Measurements from ENCODE around the gene IGFN1. TPM values are rescaled to one million over a fixed set of nuclear protein-coding genes. Genes with fewer than 3 reads are reported as not detected.

Gene IGFN1
- total RNA-seq, 1 experiment from 2014 or later: not detected

GRCh38 chr1:201171063-201172036, 19.3 kb upstream of the IGFN1 start:
- Histone ChIP-seq H3K4me2 (ENCODE audit: insufficient read depth, insufficient read length, low read length) (peak overlapping the region; percentile 76), H3K27me3 (ENCODE audit: insufficient read depth, low read length) (no peaks in the 10 kb centered on the region), H3K9me3 (ENCODE audit: control insufficient read depth, low read depth, low read length) (no peaks in the 10 kb centered on the region), H2BK5ac (ENCODE audit: insufficient read length, low read length) (no peak overlapping the region), H2BK12ac (ENCODE audit: insufficient read length, low read depth, low read length) (no peak overlapping the region), H3T11ph (ENCODE audit: low read length) (no peak overlapping the region), H3K4ac (ENCODE audit: low read depth, low read length) (no peak overlapping the region), H2BK20ac (ENCODE audit: low read depth, low read length, poor library complexity, severe bottlenecking) (no peak overlapping the region), H3K18ac (ENCODE audit: insufficient read length, low read depth, low read length) (peak overlapping the region; percentile 11), H3K23ac (ENCODE audit: insufficient read length, low read depth, low read length) (no peak overlapping the region), H3K56ac (ENCODE audit: insufficient read length, low read depth, low read length) (no peak overlapping the region), H2AK5ac (ENCODE audit: insufficient read length, low read length) (no peak overlapping the region), H3K79me2 (ENCODE audit: insufficient read depth, low read length) (no peaks in the 10 kb centered on the region), H3K9ac (ENCODE audit: extremely low read depth, insufficient read length, low read length) (peak overlapping the region; percentile 8), H3K4me1 (ENCODE audit: insufficient read depth, low read length) (no peaks in the 10 kb centered on the region), H4K20me1 (ENCODE audit: control insufficient read depth, insufficient read depth, insufficient read length) (no peaks in the 10 kb centered on the region), H4K5ac (ENCODE audit: insufficient read length, low read depth, low read length) (no peak overlapping the region), H2AFZ (ENCODE audit: low read length) (no peak overlapping the region), H2BK15ac (ENCODE audit: low read depth, low read length) (no peak overlapping the region), H3K27ac (ENCODE audit: insufficient read length, low read depth, low read length) (no peak overlapping the region), H4K8ac (replicated peaks; ENCODE audit: insufficient read length, low read depth, low read length) (no peak overlapping the region), H4K91ac (ENCODE audit: insufficient read length, low read depth, low read length) (no peak overlapping the region), H3K23me2 (ENCODE audit: insufficient read length, low read depth, low read length, poor library complexity, severe bottlenecking) (peaks cover 8% of the 10 kb centered on the region), H3K79me1 (ENCODE audit: insufficient read depth, low read depth, low read length, poor library complexity, severe bottlenecking) (no peaks in the 10 kb centered on the region), H2BK120ac (ENCODE audit: low read depth, low read length, poor library complexity, severe bottlenecking) (no peak overlapping the region), H3K14ac (ENCODE audit: insufficient read depth, low read length) (peak overlapping the region; percentile 32; the same call in 1 of the 2 replicates)
- H3K36me3 Mint-ChIP-seq (ENCODE audit: insufficient read depth in 1 of 3, low read depth in 3 of 3): no peaks in the 10 kb centered on the region
- peak overlapping the region; percentile 76 to 81 for H3K4me3 Mint-ChIP-seq
- peaks cover 15 to 22% of the 10 kb centered on the region in 2 experiments for H3K4me1 Mint-ChIP-seq
- WGBS (ENCODE audit: extremely low coverage, insufficient read length, low lambda C conversion rate): no CpG with 5 or more reads among the region's 48 CpGs
- peak overlapping the region in 1 of 3 experiments; percentile 87; a peak in 2 of 7 replicates for H3K27ac Mint-ChIP-seq
- no peaks in the 10 kb centered on the region; a peak in 1 of 5 replicates for H3K9me3 Mint-ChIP-seq
- peaks cover 29% of the 10 kb centered on the region for H3K27me3 Mint-ChIP-seq (ENCODE audit: low read depth)
- peak; percentile 59 for TF ChIP-seq CTCF (conservative IDR thresholded peaks at IDR 0.05)
- DNase-seq: peak; percentile 62
